ENCODE results near the gene MYBPC3.

DNA sequence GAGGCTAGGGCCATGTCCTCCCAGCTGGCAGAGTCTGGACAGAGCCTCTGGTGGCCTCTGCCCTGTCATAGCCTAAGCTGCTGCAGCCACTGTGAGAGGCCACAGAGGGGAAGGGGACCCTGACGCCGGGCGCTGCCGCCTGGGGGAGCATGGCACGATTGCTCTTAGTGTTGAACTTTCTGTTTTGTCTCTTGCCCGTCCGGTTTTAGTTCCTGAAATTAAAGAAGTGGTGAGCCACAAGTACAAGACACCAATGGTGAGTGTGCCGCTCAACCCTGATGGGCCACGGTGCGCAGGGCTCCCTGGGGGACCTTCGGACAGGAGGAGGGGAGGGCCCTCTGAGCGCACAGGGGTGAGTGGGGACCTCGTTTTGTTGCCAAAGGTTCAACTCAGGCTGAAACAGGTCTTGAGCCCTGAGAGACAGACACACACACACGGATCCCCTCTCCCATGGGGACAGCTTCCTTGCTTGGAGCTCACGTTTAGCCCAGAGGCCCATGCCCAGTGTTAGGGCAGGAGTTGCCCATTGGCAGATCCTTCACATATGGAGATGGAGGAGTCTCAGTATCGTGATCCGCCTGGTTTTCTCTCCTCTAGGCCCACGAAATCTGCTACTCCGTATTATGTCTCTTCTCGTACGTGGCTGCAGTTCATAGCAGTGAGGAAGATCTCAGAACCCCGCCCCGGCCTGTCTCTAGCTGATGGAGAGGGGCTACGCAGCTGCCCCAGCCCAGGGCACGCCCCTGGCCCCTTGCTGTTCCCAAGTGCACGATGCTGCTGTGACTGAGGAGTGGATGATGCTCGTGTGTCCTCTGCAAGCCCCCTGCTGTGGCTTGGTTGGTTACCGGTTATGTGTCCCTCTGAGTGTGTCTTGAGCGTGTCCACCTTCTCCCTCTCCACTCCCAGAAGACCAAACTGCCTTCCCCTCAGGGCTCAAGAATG is 23.8 kb downstream of the MYBPC3 start:
- TF ChIP-seq RAD21 (IDR thresholded peaks at IDR 0.05; ENCODE audit: low read depth) (no peak), NFIC (IDR thresholded peaks at IDR 0.05) (no peak), TAF1 (IDR thresholded peaks at IDR 0.05; ENCODE audit: low read depth) (no peak)
- TF ChIP-seq, protein P1, sequence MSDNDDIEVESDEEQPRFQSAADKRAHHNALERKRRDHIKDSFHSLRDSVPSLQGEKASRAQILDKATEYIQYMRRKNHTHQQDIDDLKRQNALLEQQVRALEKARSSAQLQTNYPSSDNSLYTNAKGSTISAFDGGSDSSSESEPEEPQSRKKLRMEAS (IDR thresholded peaks at IDR 0.05): no peak
